NCI-H2196 treated with DMSO at 0.1 percent for 48 hours (cell line): Measurements from ENCODE around the gene WNK4.

Source experiments
- DNase-seq: peaks from one replicate; lab custom pipeline; 2025; ENCODE audit not compliant: unreplicated experiment; lab: John Stamatoyannopoulos, UW

The WNK4 gene

GRCh38 chr17:42833767-42834422, 53.5 kb downstream of the WNK4 start:
- DNase-seq: no peak

- no peak for DNase-seq
Observed at GRCh38 chr17:42835732-42836131, 55.3 kb downstream of the WNK4 start.

- no peak for DNase-seq
Observed at GRCh38 chr17:42841975-42842685, 61.7 kb downstream of the WNK4 start.

- DNase-seq: no peak
Observed at GRCh38 chr17:42843358-42843934, 63.0 kb downstream of the WNK4 start.

- DNase-seq: no peak
Observed at GRCh38 chr17:42844271-42844670, 63.9 kb downstream of the WNK4 start, which contains the start of gene AOC2. Gene AOC2, plus strand, starts transcription at chr17:42844580. Its CDS starts 47 bp downstream, at chr17:42844627.

GRCh38 chr17:42844761-42845555, 64.5 kb downstream of the WNK4 start:
- DNase-seq: no peak

- DNase-seq: no peak
Observed at GRCh38 chr17:42845556-42845917, 65.1 kb downstream of the WNK4 start.

- DNase-seq: no peak
Observed at GRCh38 chr17:42845918-42846593, 65.6 kb downstream of the WNK4 start.
